PC-9 (cell line): ENCODE measurements around the gene MYOC. TPM values are rescaled to one million over a fixed set of nuclear protein-coding genes. Genes with fewer than 3 reads are reported as not detected.

Source experiments
- BruUV-seq: library from RNA; stranded (reverse); fragments of 400-500 nt; replicated peaks from 2 replicates; lab custom pipeline; 2021; lab: Mats Ljungman, UMichigan
- CTCF ChIA-PET: fragments of 300-600 bp; sonication (Branson Sonifier 250); formaldehyde crosslinking; loops from one replicate; lab custom pipeline; 2022; ENCODE audit warnings: antibody characterized with exemption; lab: Charles Lee
- POLR2A ChIA-PET: fragments of 300-600 bp; sonication (Branson Sonifier 250); formaldehyde crosslinking; loops from one replicate; lab custom pipeline; 2022; ENCODE audit warnings: antibody characterized with exemption; ENCODE audit not compliant: unreplicated experiment; lab: Charles Lee
- DNase-seq, 2 experiments: peaks; one replicate each; pipeline versions ENCODE4 v3.0.0 to v3.0.0-alpha.2; 2015 to 2022; ENCODE audit warnings: mixed read lengths in 1 of 2
- H2AFZ ChIP-seq: fragments of 200-600 bp; sonication (generic); 2 replicates; pipeline ENCODE4 v1.8.1; 2017; ENCODE audit warnings: antibody characterized with exemption
- H3F3A ChIP-seq: fragments of 200-600 bp; sonication (generic); 2 replicates; pipeline ENCODE4 v1.8.1; 2017; ENCODE audit warnings: antibody characterized with exemption, mild to moderate bottlenecking, low read depth; ENCODE audit not compliant: insufficient read depth
- H3K27ac ChIP-seq: fragments of 200-600 bp; sonication (generic); 2 replicates; pipeline ENCODE4 v1.6.1; 2016; ENCODE audit warnings: mixed run types
- H3K27me3 ChIP-seq: fragments of 200-600 bp; sonication (generic); 2 replicates; pipeline ENCODE4 v1.6.1; 2016; ENCODE audit warnings: low read depth, mixed run types; ENCODE audit not compliant: insufficient read depth
- H3K36me3 ChIP-seq: fragments of 200-600 bp; sonication (generic); 2 replicates; pipeline ENCODE4 v1.6.1; 2016; ENCODE audit warnings: low read depth, mixed run types
- H3K4me1 ChIP-seq: fragments of 200-600 bp; sonication (generic); replicated peaks from 2 replicates; pipeline ENCODE4 v1.6.1; 2016; ENCODE audit warnings: mixed run types; ENCODE audit not compliant: insufficient read depth
- H3K4me2 ChIP-seq: fragments of 200-600 bp; sonication (generic); 2 replicates; pipeline ENCODE4 v1.6.1; 2017; ENCODE audit warnings: mixed run types
- H3K4me3 ChIP-seq: fragments of 200-600 bp; sonication (generic); 2 replicates; pipeline ENCODE4 v1.6.1; 2016; ENCODE audit warnings: mixed run types
- H3K79me2 ChIP-seq: fragments of 200-600 bp; sonication (generic); 2 replicates; pipeline ENCODE4 v1.6.1; 2017; ENCODE audit warnings: low read depth, mixed run types
- H3K9me2 ChIP-seq: fragments of 200-600 bp; sonication (generic); 2 replicates; pipeline ENCODE4 v1.8.1; 2017; ENCODE audit warnings: mild to moderate bottlenecking; ENCODE audit not compliant: insufficient read depth
- H3K9me3 ChIP-seq: fragments of 200-600 bp; sonication (generic); 2 replicates; pipeline ENCODE4 v1.8.1; 2016; ENCODE audit warnings: low read depth; ENCODE audit not compliant: insufficient read depth
- H4K20me1 ChIP-seq: fragments of 200-600 bp; sonication (generic); 2 replicates; pipeline ENCODE4 v1.8.1; 2017; ENCODE audit not compliant: insufficient read depth
- CTCF ChIP-seq: fragments of 200-600 bp; sonication (generic); conservative IDR thresholded peaks from 2 replicates; pipeline ENCODE4 v1.6.1; 2017; ENCODE audit warnings: mixed run types, antibody characterized with exemption, mild to moderate bottlenecking, moderate library complexity
- EZH2 ChIP-seq: fragments of 200-600 bp; sonication (generic); IDR thresholded peaks from 2 replicates; pipeline ENCODE4 v1.8.0; 2017; ENCODE audit warnings: antibody characterized with exemption, low read depth
- intact Hi-C: fragments of 100-400 bp; cut with micrococcal nuclease; formaldehyde crosslinking; loops from one replicate; pipeline ENCODE4 v1.10.0; 2022; ENCODE audit not compliant: unreplicated experiment
- total RNA-seq: library from RNA; stranded (reverse); gene quantifications from 2 replicates; pipeline ENCODE4 v1.2.3, GENCODE V29; 2021

The MYOC gene
- total RNA-seq, 1 experiment from 2014 or later = not detected

GRCh38 chr1:171596119-171596518, 56.4 kb downstream of the MYOC start:
- TF ChIP-seq CTCF (no peak), EZH2 (no peak)
- Histone ChIP-seq H2AFZ (no peak overlapping the region), H3K4me1 (no peaks in the 10 kb centered on the region), H3K4me2 (no peak overlapping the region), H3K27me3 (no peaks in the 10 kb centered on the region), H3K27ac (no peak overlapping the region), H3K79me2 (no peaks in the 10 kb centered on the region), H3K4me3 (no peak overlapping the region), H4K20me1 (no peaks in the 10 kb centered on the region), H3K9me2 (no peaks in the 10 kb centered on the region), H3K9me3 (no peaks in the 10 kb centered on the region), H3F3A (peaks cover 12% of the 10 kb centered on the region; the same call in 1 of the 2 replicates), H3K36me3 (0 out of 2 replicates have a peak, but pooled peaks cover 3% of the 10 kb centered on the region)
- POLR2A ChIA-PET = no interaction called here
- BruUV-seq = no TSS peak
- intact Hi-C loops = no loop called here
- DNase-seq = no peak
- CTCF ChIA-PET = no interaction called here

DNA sequence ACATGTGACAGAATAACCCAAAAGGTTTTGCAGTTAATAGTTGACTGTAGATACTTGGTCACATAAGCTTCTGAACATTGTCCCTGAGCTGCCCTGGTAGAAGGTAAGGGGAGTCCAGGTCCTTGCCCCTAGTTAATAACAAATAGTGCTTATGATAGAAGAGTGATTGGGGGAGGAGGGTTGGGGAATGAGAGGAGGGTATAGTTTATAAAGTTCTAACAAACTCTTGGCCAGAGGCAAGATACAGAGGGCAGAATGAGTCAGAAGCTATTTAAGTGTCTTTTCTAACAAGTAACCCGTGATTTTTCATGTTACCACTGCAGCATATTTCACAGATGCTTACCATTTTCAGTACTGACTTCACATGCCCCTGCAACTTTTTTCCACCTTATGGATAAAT, 57.2 kb downstream of the MYOC start:
- Histone ChIP-seq H3F3A (peaks cover 12% of the 10 kb centered on the region; the same call in 1 of the 2 replicates), H3K9me3 (no peaks in the 10 kb centered on the region), H4K20me1 (no peaks in the 10 kb centered on the region), H3K4me3 (no peak overlapping the region), H3K27me3 (no peaks in the 10 kb centered on the region), H3K27ac (no peak overlapping the region), H3K36me3 (peaks cover 9% of the 10 kb centered on the region; the same call in 1 of the 2 replicates), H2AFZ (no peak overlapping the region), H3K4me1 (no peaks in the 10 kb centered on the region), H3K9me2 (no peaks in the 10 kb centered on the region), H3K79me2 (no peaks in the 10 kb centered on the region), H3K4me2 (no peak overlapping the region)
- DNase-seq = no peak
- ChIA-PET CTCF (no interaction called here), POLR2A (no interaction called here)
- no TSS peak for BruUV-seq
- intact Hi-C loops = no loop called here
- TF ChIP-seq CTCF (no peak), EZH2 (no peak)

GRCh38 chr1:171590022-171590421, 62.5 kb downstream of the MYOC start:
- ChIA-PET POLR2A (no interaction called here), CTCF (no interaction called here)
- no peaks in the 10 kb centered on the region for H3K79me2 ChIP-seq
- H3F3A ChIP-seq = peaks cover 4% of the 10 kb centered on the region; the same call in 1 of the 2 replicates
- no peak for DNase-seq
- H3K9me2 ChIP-seq = no peaks in the 10 kb centered on the region
- H2AFZ ChIP-seq = no peak overlapping the region
- intact Hi-C loops = no loop called here
- H3K27ac ChIP-seq = no peak overlapping the region
- H3K4me1 ChIP-seq = no peaks in the 10 kb centered on the region
- peaks cover 43% of the 10 kb centered on the region for H3K36me3 ChIP-seq
- TF ChIP-seq EZH2 (no peak), CTCF (no peak)
- no peaks in the 10 kb centered on the region for H3K27me3 ChIP-seq
- no peaks in the 10 kb centered on the region for H4K20me1 ChIP-seq
- H3K4me2 ChIP-seq = no peak overlapping the region
- no peaks in the 10 kb centered on the region for H3K9me3 ChIP-seq
- BruUV-seq = no TSS peak
- H3K4me3 ChIP-seq = no peak overlapping the region
